K562 (cell line): Measurements from ENCODE around the gene RNH1. TPM values are rescaled to one million over a fixed set of nuclear protein-coding genes. Genes with fewer than 3 reads are reported as not detected.
A peak's percentile ranks its signal among the peaks of the same experiment; 100 is the strongest.

Experiments
- BRD9 ChIP-seq: fragments of 450-650 bp; IDR thresholded peaks from 2 replicates; pipeline ENCODE4 v1.6.1; 2018; ENCODE audit warnings: low read depth; ENCODE audit not compliant: partially characterized antibody
- CREM ChIP-seq: IDR thresholded peaks from 2 replicates; pipeline ENCODE4 v1.6.1; 2014; ENCODE audit warnings: antibody characterized with exemption, low read depth
- ELF4 ChIP-seq: fragments of 450-650 bp; formaldehyde crosslinking; IDR thresholded peaks from 2 replicates; pipeline ENCODE4 v1.4.0; 2022; ENCODE audit warnings: missing genetic modification characterization
- ETV1 ChIP-seq: fragments of 450-650 bp; conservative IDR thresholded peaks from 2 replicates; pipeline ENCODE4 v1.6.1; 2016; ENCODE audit warnings: missing genetic modification characterization, control low read depth, low read depth, missing compliant biosample characterization
- JUND ChIP-seq, 2 experiments: IDR thresholded peaks; 2 replicates in 1 of 2; 3 replicates in 1 of 2; pipeline ENCODE4 v1.6.1; 2011; ENCODE audit warnings: borderline replicate concordance in 2 of 2, low read depth in 2 of 2, low read length in 2 of 2, improper control_type of control experiment in 1 of 2, missing biosample characterization in 1 of 2, missing genetic modification characterization in 1 of 2, missing genetic modification reagents in 1 of 2
- KAT7 ChIP-seq: sonication (generic); formaldehyde crosslinking; IDR thresholded peaks from 2 replicates; pipeline ENCODE4 v1.8.0; 2022; ENCODE audit warnings: missing genetic modification reagents, mild to moderate bottlenecking, borderline replicate concordance
- KDM1A ChIP-seq, 2 experiments: fragments of 450-650 bp; IDR thresholded peaks; 2 replicates each; pipeline ENCODE4 v1.6.1; 2016; ENCODE audit warnings: mild to moderate bottlenecking in 2 of 2
- KLF16 ChIP-seq: IDR thresholded peaks from 2 replicates; pipeline ENCODE4 v1.6.1; 2016; ENCODE audit warnings: antibody characterized with exemption
- NFIC ChIP-seq: fragments of 450-650 bp; IDR thresholded peaks from 2 replicates; pipeline ENCODE4 v1.6.1; 2017; ENCODE audit warnings: mild to moderate bottlenecking, inconsistent platforms
- NONO ChIP-seq, 2 experiments: fragments of 200-400 bp in 1 of 2; fragments of 450-650 bp in 1 of 2; formaldehyde crosslinking in 1 of 2; IDR thresholded peaks; 2 replicates each; pipeline ENCODE4 v1.6.1; 2017; ENCODE audit warnings: low read depth in 2 of 2, mild to moderate bottlenecking in 2 of 2, moderate library complexity in 2 of 2, low read length in 1 of 2
- PHF21A ChIP-seq: fragments of 450-650 bp; IDR thresholded peaks from 2 replicates; pipeline ENCODE4 v1.6.1; 2017; ENCODE audit warnings: low read depth, borderline replicate concordance
- PML ChIP-seq: IDR thresholded peaks from 2 replicates; pipeline ENCODE4 v1.6.1; 2012; ENCODE audit warnings: low read length, inconsistent platforms
- POLR2AphosphoS2 ChIP-seq: IDR thresholded peaks from 2 replicates; pipeline ENCODE4 v1.6.1; 2012; ENCODE audit warnings: low read length, improper control_type of control experiment
- RNF2 ChIP-seq: sonication (generic); IDR thresholded peaks from 2 replicates; pipeline ENCODE4 v1.6.1; 2016
- SMAD3 ChIP-seq: fragments of 450-650 bp; formaldehyde crosslinking; conservative IDR thresholded peaks from 2 replicates; pipeline ENCODE4 v1.4.0; 2020; ENCODE audit warnings: mild to moderate bottlenecking
- SMAD4 ChIP-seq: fragments of 250-450 bp; sonication (Bioruptor Pico); conservative IDR thresholded peaks from 2 replicates; pipeline ENCODE4 v1.8.0; 2021; ENCODE audit warnings: inconsistent platforms, mild to moderate bottlenecking, moderate library complexity
- SMARCA4 ChIP-seq: fragments of 450-650 bp; IDR thresholded peaks from 2 replicates; pipeline ENCODE4 v1.6.1; 2016
- TEAD2 ChIP-seq: fragments of 450-650 bp; IDR thresholded peaks from 2 replicates; pipeline ENCODE4 v1.6.1; 2016; ENCODE audit warnings: missing genetic modification characterization, control low read depth, missing compliant biosample characterization
- XRCC5 ChIP-seq: fragments of 200-400 bp; formaldehyde crosslinking; IDR thresholded peaks from 2 replicates; pipeline ENCODE4 v1.6.1; 2017; ENCODE audit warnings: low read depth, mild to moderate bottlenecking, low read length
- polyA plus RNA-seq, 8 experiments: library from polyadenylated mRNA; depleted of rRNA in 4 of 8; stranded (reverse) in 5 of 8; unstranded in 3 of 8; fragments of >200 nt; fragmentation: Nextera tagmentation in 2 of 8; fragmentation: Illumina TruSeq in 1 of 8; extraction: Ambion mirVana in 2 of 8; extraction: Trizol in 1 of 8; gene quantifications; 2 replicates each; pipeline versions ENCODE4 v1.2.1 to v1.2.3, GENCODE V29; 2011 to 2014; ENCODE audit warnings: inconsistent platforms in 1 of 8, missing spikeins in 1 of 8
- total RNA-seq, 7 experiments: library from RNA; depleted of rRNA in 6 of 7; stranded (reverse); fragments of >200 nt in 6 of 7; fragmentation: Illumina TruSeq in 2 of 7; extraction: Trizol in 2 of 7; gene quantifications; 2 replicates each; pipeline versions ENCODE4 v1.2.1 to v1.2.3, GENCODE V29; 2011 to 2021; ENCODE audit warnings: low replicate concordance in 1 of 7
- TF ChIP-seq, protein P1 (sequence below): fragments of 200-800 bp; sonication (Bioruptor generic); IDR thresholded peaks from 2 replicates; pipeline ENCODE4 v1.6.1; 2017; ENCODE audit warnings: missing genetic modification characterization, missing compliant biosample characterization
- TF ChIP-seq, protein P2 (sequence below): sonication (generic); formaldehyde crosslinking; IDR thresholded peaks from 2 replicates; pipeline ENCODE4 v1.8.0; 2022; ENCODE audit warnings: mild to moderate bottlenecking, missing genetic modification reagents
- TF ChIP-seq, protein P3 (sequence below): fragments of 450-650 bp; IDR thresholded peaks from 2 replicates; pipeline ENCODE4 v1.6.1; 2014; ENCODE audit warnings: low read depth, mild to moderate bottlenecking, moderate library complexity, borderline replicate concordance
- TF ChIP-seq, protein P4 (sequence below): fragments of 450-650 bp; formaldehyde crosslinking; IDR thresholded peaks from 2 replicates; pipeline ENCODE4 v1.4.0; 2020; ENCODE audit warnings: mild to moderate bottlenecking, moderate library complexity

The RNH1 gene
- total and polyA plus RNA-seq, 9 of the 15 experiments (the other 6 are each of a cell fraction or from before 2014, with no cell fraction given): 2.5 to 160 (median 44.3) TPM

DNA sequence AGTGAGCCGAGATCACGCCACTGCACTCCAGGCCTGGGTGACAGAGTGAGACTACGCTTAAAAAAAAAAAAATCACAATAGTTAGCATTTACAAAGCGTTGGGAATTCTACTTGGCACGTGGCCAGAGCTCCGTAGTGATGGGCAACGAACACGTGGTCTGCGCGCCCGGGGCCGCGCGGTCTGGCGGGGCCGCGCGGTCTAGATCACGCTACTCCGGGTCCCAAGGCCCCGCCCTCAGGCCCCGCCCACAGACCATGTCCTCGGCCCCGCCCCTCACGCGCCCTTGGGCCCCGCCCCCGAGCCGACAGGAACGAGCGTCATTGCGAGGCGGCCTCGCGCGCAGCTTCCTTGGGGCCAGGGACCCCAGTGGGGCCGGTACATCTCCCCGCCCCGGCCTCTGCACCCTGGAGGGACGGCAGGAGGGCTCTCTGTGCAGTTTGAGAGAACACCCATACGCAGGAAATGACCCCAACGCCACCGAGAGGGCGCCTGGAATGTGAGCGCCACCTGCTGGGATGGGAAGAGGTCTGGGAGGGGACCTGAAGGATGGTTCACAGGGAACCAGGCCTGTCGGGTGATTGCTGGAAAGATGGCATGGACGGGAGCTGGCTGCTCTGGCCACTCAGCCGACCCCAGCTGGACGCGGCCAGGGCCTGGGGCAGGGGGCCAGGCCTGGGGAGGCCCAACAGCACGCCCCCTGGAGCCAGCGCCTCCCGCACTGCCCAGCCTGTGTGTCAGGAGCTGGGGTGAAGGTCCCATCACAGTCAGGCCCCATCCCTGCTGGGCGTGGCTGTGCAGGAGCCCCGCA, 58.9 kb downstream of the RNH1 start (continued):
- TF ChIP-seq, protein P1, sequence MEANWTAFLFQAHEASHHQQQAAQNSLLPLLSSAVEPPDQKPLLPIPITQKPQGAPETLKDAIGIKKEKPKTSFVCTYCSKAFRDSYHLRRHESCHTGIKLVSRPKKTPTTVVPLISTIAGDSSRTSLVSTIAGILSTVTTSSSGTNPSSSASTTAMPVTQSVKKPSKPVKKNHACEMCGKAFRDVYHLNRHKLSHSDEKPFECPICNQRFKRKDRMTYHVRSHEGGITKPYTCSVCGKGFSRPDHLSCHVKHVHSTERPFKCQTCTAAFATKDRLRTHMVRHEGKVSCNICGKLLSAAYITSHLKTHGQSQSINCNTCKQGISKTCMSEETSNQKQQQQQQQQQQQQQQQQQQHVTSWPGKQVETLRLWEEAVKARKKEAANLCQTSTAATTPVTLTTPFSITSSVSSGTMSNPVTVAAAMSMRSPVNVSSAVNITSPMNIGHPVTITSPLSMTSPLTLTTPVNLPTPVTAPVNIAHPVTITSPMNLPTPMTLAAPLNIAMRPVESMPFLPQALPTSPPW (CRISPR knock-in tag): peak; percentile 70
- TF ChIP-seq KDM1A (IDR thresholded peaks at IDR 0.05): peak in 1 of 2 experiments; percentile 83; a peak in 2 of 4 replicates
- no peak; the same call in 1 of the 2 replicates for TF ChIP-seq POLR2AphosphoS2
- 0 out of 4 replicates have a peak, but pooled peaks of 1 of the 2 experiments have one; percentile 7 for TF ChIP-seq NONO (IDR thresholded peaks at IDR 0.05; ENCODE audit: low read depth in 2 of 2, low read length in 1 of 2)
- TF ChIP-seq JUND (IDR thresholded peaks at IDR 0.05; ENCODE audit: borderline replicate concordance, low read depth, low read length): peak; percentile 33; the same call in 1 of the 2 replicates
- TF ChIP-seq JUND (tag; IDR thresholded peaks at IDR 0.05; ENCODE audit: borderline replicate concordance, low read depth, low read length): no peak
- no peak for TF ChIP-seq SMAD3 (CRISPR knock-in tag)
- peak; percentile 46; the same call in 1 of the 2 replicates for TF ChIP-seq KLF16
- peak; percentile 73 for TF ChIP-seq CREM
- peak; percentile 71 for TF ChIP-seq PHF21A
- 0 out of 2 replicates have a peak, but pooled peaks have one; percentile 52 for TF ChIP-seq ELF4 (CRISPR knock-in tag)
- TF ChIP-seq, protein P2, sequence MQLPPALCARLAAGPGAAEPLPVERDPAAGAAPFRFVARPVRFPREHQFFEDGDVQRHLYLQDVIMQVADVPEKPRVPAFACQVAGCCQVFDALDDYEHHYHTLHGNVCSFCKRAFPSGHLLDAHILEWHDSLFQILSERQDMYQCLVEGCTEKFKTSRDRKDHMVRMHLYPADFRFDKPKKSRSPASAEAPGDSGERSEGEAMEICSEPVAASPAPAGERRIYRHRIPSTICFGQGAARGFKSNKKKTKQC (CRISPR knock-in tag): peak; percentile 39; the same call in 1 of the 2 replicates
- peak; percentile 47 for TF ChIP-seq BRD9
- TF ChIP-seq RNF2: 0 out of 2 replicates have a peak, but pooled peaks have one; percentile 54
- TF ChIP-seq, protein P3, sequence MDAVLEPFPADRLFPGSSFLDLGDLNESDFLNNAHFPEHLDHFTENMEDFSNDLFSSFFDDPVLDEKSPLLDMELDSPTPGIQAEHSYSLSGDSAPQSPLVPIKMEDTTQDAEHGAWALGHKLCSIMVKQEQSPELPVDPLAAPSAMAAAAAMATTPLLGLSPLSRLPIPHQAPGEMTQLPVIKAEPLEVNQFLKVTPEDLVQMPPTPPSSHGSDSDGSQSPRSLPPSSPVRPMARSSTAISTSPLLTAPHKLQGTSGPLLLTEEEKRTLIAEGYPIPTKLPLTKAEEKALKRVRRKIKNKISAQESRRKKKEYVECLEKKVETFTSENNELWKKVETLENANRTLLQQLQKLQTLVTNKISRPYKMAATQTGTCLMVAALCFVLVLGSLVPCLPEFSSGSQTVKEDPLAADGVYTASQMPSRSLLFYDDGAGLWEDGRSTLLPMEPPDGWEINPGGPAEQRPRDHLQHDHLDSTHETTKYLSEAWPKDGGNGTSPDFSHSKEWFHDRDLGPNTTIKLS: 0 out of 2 replicates have a peak, but pooled peaks have one; percentile 14
- TF ChIP-seq KAT7 (CRISPR knock-in tag): peak; percentile 92; the same call in 1 of the 2 replicates
- TF ChIP-seq, protein P4, sequence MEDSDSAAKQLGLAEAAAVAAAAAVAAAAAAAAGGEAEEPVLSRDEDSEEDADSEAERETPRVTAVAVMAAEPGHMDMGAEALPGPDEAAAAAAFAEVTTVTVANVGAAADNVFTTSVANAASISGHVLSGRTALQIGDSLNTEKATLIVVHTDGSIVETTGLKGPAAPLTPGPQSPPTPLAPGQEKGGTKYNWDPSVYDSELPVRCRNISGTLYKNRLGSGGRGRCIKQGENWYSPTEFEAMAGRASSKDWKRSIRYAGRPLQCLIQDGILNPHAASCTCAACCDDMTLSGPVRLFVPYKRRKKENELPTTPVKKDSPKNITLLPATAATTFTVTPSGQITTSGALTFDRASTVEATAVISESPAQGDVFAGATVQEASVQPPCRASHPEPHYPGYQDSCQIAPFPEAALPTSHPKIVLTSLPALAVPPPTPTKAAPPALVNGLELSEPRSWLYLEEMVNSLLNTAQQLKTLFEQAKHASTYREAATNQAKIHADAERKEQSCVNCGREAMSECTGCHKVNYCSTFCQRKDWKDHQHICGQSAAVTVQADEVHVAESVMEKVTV (CRISPR knock-in tag): peak; percentile 79
- TF ChIP-seq NFIC: peak; percentile 99
- peak; percentile 70; the same call in 1 of the 2 replicates for TF ChIP-seq XRCC5
- 0 out of 2 replicates have a peak, but pooled peaks have one; percentile 25 for TF ChIP-seq SMAD4
- TF ChIP-seq ETV1 (tag): peak; percentile 48; the same call in 1 of the 2 replicates
- TF ChIP-seq PML: peak; percentile 62; the same call in 1 of the 2 replicates
- peak; percentile 14; the same call in 1 of the 2 replicates for TF ChIP-seq SMARCA4
- TF ChIP-seq TEAD2: peak; percentile 69; the same call in 1 of the 2 replicates
